ENCODE measurements around the gene IFNG-AS1.
A peak's percentile ranks its signal among the peaks of the same experiment; 100 is the strongest.

Gene IFNG-AS1

DNA sequence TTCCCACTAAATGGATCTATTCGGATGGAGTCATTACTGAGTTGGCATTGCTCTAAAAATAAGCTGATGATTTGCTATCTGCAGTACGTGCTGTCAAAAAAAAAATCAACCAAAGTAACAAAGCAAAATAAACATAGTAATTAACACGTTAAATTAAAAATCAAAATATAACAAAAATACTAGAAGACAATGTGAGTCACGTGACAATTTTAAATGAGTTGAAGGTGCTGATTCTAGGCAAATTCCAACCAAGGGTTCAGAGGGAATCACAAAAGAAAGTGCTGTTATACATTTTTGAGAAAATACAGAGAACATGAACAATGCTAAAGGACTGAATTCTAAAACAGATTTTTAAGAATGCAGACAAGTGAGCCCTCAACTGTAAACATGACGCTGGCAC lies 45.2 kb upstream of the IFNG-AS1 start:
- Mint-ChIP-seq H3K27me3 (ENCODE audit: low read depth) (no peaks in the 10 kb centered on the region), H3K36me3 (ENCODE audit: low read depth) (no peaks in the 10 kb centered on the region), H3K27ac (no peak overlapping the region), H3K4me1 (peaks cover 37% of the 10 kb centered on the region), H3K4me3 (no peak overlapping the region), H3K9me3 (no peaks in the 10 kb centered on the region)
- TF ChIP-seq, protein P1, sequence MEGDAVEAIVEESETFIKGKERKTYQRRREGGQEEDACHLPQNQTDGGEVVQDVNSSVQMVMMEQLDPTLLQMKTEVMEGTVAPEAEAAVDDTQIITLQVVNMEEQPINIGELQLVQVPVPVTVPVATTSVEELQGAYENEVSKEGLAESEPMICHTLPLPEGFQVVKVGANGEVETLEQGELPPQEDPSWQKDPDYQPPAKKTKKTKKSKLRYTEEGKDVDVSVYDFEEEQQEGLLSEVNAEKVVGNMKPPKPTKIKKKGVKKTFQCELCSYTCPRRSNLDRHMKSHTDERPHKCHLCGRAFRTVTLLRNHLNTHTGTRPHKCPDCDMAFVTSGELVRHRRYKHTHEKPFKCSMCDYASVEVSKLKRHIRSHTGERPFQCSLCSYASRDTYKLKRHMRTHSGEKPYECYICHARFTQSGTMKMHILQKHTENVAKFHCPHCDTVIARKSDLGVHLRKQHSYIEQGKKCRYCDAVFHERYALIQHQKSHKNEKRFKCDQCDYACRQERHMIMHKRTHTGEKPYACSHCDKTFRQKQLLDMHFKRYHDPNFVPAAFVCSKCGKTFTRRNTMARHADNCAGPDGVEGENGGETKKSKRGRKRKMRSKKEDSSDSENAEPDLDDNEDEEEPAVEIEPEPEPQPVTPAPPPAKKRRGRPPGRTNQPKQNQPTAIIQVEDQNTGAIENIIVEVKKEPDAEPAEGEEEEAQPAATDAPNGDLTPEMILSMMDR (IDR thresholded peaks at IDR 0.05; ENCODE audit: unreplicated experiment in 3 of 3) = no peak

DNA sequence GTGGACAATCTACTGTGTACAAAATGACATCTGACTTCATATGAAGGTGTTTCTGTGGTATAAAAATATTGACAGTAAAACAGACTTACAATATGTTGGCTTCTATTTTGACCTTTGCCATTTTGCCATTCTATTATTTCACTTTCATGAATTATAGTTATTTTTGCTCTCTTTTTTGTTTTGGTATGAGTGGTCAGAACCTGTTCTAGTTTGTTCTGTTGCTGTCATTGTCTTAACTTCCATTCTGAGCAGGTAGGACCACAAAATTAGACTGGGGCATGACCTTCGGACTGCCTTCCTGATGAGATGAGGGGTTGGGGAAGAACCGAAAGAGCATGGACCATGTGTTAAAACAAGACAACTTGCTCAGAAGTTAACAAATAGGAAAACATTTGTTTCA lies 36.5 kb upstream of the IFNG-AS1 start:
- H3K36me3 Mint-ChIP-seq (ENCODE audit: low read depth) = no peaks in the 10 kb centered on the region
- TF ChIP-seq, protein P1 (IDR thresholded peaks at IDR 0.05; ENCODE audit: unreplicated experiment in 3 of 3) = no peak
- peaks cover 4% of the 10 kb centered on the region for H3K4me1 Mint-ChIP-seq
- no peaks in the 10 kb centered on the region for H3K27me3 Mint-ChIP-seq (ENCODE audit: low read depth)
- H3K4me3 Mint-ChIP-seq = no peak overlapping the region
- no peaks in the 10 kb centered on the region for H3K9me3 Mint-ChIP-seq
- no peak overlapping the region for H3K27ac Mint-ChIP-seq

DNA sequence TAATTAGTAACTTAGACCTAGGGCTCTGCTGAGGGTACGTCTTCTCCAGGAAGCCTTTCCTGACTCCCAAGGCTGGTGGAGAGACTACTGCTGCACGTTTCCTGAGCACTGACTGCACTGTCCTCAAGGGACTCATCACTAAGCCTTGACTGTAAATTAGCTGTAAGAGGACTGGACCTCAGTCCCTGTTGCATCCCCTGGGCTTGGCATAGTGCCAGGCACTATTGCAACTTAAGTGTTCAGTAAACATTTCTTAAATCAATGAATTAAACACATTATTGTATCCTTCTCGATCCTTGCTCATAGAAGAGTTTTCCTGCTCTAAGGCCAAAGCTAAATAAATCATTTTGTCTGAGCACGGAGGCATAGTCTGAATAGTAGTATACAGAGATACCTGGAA lies 31.9 kb upstream of the IFNG-AS1 start:
- peaks cover 4% of the 10 kb centered on the region for H3K4me1 Mint-ChIP-seq
- TF ChIP-seq, protein P1 (IDR thresholded peaks at IDR 0.05; ENCODE audit: unreplicated experiment in 3 of 3) = no peak
- no peaks in the 10 kb centered on the region for H3K27me3 Mint-ChIP-seq (ENCODE audit: low read depth)
- H3K9me3 Mint-ChIP-seq = no peaks in the 10 kb centered on the region
- peak overlapping the region in 1 of 3 experiments; percentile 59 for H3K27ac Mint-ChIP-seq
- H3K4me3 Mint-ChIP-seq = no peak overlapping the region
- no peaks in the 10 kb centered on the region for H3K36me3 Mint-ChIP-seq (ENCODE audit: low read depth)

DNA sequence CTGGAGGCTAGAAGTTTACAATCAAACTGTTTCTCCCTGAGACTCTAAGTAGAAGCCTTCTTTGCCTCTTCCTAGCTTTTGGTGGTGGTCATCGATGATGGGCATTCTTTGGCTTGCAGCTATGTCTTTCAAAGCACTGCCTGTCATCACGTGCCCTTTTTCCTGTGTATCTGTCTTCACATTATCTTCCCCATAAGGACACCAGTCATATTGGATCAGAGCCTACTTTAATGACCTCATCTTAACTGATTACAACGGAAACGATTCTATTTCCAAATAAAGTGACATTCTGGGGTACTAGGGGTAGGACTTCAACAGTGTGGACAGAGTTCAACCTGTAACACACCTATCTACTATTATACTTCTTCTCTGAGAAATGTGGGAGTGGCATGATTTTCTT lies 31.1 kb upstream of the IFNG-AS1 start:
- H3K27me3 Mint-ChIP-seq (ENCODE audit: low read depth) = no peaks in the 10 kb centered on the region

DNA sequence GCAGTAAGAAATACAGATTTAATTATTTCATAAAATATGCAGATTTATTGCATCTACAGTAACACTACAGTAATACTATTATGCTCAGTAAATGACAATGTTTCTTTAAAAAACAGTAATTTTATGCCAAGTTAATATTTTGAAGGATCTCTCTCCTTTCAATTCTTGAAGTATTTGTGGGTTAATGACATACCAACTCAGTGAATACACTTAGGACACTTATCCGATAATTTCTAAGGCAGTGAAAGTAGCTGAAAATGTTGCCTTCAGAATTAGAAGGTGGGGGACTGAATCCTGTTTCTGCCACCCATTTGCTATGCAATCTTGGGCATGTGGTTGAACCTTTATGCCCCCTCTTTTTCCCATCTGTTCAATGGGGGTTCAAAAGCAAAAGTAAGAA lies 24.8 kb upstream of the IFNG-AS1 start:
- Mint-ChIP-seq H3K4me1 (peaks cover 5% of the 10 kb centered on the region), H3K36me3 (ENCODE audit: low read depth) (no peaks in the 10 kb centered on the region), H3K27me3 (ENCODE audit: low read depth) (no peaks in the 10 kb centered on the region), H3K9me3 (no peaks in the 10 kb centered on the region), H3K4me3 (no peak overlapping the region), H3K27ac (no peak overlapping the region)
- TF ChIP-seq, protein P1 (IDR thresholded peaks at IDR 0.05; ENCODE audit: unreplicated experiment in 3 of 3) = no peak

More for the DNA sequence above, 31.1 kb upstream of the IFNG-AS1 start:
- Mint-ChIP-seq H3K4me3 (no peak overlapping the region), H3K9me3 (no peaks in the 10 kb centered on the region), H3K4me1 (peaks cover 4% of the 10 kb centered on the region), H3K27ac (no peak overlapping the region), H3K36me3 (ENCODE audit: low read depth) (no peaks in the 10 kb centered on the region)
- TF ChIP-seq, protein P1 (IDR thresholded peaks at IDR 0.05; ENCODE audit: unreplicated experiment in 3 of 3) = no peak

DNA sequence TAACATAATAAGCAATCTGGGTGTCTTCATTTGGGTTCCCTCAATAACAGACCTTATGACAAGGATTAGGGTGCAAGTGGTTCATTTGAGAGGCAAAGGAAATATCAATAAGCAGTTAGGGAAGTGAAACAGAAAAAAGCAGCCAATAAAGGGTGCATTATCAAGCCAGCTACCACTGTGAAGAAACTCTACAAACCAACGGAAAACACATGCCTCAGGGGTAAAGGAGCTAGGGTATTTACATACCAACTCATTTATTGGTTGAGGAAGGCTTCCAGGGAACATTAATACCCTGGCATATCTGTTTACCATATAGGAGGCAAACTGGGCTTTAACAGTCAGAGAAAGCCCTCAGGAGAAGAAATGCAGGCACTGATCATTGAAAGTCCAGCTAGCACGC lies 22.7 kb upstream of the IFNG-AS1 start:
- Mint-ChIP-seq H3K9me3 (peaks cover 3% of the 10 kb centered on the region), H3K27me3 (ENCODE audit: low read depth) (no peaks in the 10 kb centered on the region), H3K4me1 (peaks cover 7% of the 10 kb centered on the region), H3K4me3 (no peak overlapping the region), H3K36me3 (ENCODE audit: low read depth) (no peaks in the 10 kb centered on the region), H3K27ac (no peak overlapping the region)
- TF ChIP-seq, protein P1 (IDR thresholded peaks at IDR 0.05; ENCODE audit: unreplicated experiment in 3 of 3) = no peak
